ENCODE results near the gene EVI2A.
"Not testable (repeated sequence)": the region's sequence is repeated elsewhere in the genome, so short reads cannot be mapped to it uniquely, and the experiment has no call there.

Gene EVI2A

DNA sequence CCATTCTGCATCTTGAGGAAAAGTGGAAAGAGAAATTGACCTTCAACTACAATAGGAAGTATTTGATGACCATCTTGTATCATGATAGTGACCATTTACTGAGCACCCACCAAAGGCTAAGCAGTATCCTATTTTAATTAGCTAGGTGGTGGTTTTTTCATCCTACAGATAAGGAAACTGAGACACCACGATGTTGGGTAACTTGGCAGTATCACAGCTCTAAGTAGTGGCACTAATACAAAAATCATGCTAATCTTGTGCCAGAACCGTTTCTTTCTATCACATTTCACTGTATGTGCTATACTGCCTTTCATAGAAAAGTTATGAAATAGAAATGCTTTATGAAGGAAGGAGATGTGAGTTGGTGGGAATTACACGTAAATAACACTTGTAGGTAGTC is 9.9 kb downstream of the EVI2A start:
- DNase-seq: no peak

- DNase-seq: no peak
These were observed 10.5 kb downstream of the EVI2A start for GRCh38 chr17:31310886-31311285.

DNA sequence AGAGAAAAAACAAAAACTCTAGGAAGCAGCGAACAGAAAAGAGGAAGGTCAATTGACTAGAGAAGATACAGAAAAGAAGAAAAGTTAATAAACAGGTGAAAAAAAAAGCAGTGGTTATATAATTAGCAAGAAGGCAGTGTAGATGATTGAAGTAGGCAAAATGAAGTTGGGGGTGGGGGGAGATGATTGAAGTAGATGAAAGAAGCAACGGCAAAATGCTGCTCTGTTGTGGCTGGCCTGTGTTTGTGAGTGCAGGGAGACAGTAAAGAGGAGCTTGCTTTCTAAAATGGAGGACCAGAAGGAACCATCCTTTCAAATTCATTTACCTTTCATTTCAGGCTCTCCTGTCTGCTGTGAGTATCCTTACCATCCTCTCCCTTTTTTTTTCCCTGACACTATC is 11.2 kb downstream of the EVI2A start:
- no peak for DNase-seq

- no peak for DNase-seq
These were observed 11.9 kb downstream of the EVI2A start for GRCh38 chr17:31309556-31309955.

- no peak for DNase-seq
These were observed 12.8 kb downstream of the EVI2A start for GRCh38 chr17:31308372-31309334.

GRCh38 chr17:31307640-31308039 is 13.8 kb downstream of the EVI2A start:
- DNase-seq: no peak

DNA sequence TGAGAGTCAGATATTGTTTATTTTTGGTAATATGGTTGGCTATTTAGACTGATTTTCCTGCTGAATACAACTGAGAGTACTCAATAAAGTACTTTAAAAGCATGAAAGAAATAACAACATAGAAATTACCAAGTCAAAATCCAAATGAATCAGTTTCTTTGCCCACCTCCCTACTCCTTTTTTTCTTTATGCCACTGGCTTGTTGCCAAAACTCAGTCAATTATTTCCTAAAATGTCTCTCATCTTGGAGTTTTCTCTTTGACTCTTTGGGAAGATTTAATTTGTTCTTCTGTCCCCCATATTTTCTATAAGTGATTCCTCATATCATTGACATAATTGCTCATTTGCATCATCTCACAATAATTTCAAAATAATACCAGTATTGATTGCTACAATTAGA is 21.8 kb downstream of the EVI2A start:
- DNase-seq: peak; percentile 64

- DNase-seq: no peak
These were observed 24.3 kb downstream of the EVI2A start, which contains the start of gene OMG for GRCh38 chr17:31297090-31297489. TSS of gene OMG (minus strand) at chr17:31297239. CDS start at chr17:31296331, 908 bp downstream.

GRCh38 chr17:31296142-31296541 is 25.3 kb downstream of the EVI2A start:
- no peak for DNase-seq

DNA sequence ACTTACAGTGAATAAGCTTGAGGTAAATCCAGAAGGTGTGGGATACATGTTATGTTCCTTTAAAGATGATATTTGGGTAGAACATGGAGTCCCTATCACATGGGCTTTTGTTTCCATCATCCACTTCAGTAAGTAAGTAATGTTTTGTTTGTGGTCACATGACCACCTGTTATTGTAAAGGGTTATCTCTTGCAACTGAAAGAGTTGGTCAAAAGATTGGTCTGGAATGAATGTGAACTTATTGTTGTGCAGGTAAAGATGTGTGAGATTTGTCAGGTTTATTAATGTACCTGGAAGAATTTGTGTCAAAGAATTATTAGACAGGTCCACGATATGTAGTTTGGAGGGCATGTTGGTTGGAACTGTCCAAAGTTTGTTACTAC is 25.9 kb downstream of the EVI2A start:
- DNase-seq: no peak

DNA sequence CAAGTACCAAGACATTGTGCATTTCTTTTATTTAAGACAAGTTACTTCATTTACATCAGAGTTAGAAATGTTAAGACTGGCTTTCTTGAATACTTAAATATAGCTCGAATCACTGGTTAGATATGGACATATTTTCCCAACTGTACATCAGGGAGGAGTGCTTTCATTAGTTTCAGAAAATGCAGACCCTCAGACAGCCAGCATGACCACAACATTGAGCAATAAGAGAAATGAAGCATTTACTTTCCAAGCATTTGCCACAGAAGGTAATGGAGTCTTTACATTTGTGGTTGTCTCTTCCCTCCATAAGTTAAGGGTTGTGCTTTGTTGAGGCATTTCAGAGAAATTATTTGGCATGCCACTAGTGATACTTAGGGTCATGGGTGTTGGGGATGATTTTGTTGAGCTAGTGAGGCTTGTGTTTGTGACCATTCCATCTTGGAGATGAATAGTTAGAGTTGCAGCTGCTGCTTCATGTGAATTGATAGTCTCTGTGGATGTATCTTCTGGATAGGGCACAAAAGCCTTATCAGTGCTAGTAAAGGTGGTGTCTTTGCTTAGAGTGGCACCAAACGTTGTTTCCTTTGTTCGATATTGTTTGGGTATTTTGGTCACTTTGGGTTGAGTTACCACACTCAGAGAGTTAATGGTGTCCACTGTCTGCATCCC is 26.5 kb downstream of the EVI2A start:
- DNase-seq: no peak

DNA sequence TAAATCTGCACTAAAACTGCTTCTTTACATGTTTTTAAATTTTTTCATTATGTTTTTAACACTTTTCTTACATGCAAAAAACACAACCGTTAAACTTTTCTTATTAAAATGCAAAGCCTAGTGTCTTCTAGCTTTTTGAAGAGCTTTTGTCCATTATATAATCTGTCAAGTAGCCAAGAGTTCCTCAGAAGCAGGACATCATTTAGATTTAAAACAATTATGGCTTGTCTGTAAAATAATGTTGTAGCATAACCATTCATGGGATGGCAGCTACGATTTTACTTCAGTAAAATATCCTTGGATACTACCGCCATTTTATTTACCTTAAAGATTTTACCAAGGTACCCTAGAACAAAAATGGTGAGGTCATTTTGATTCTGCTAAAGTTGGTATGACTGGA is 27.2 kb downstream of the EVI2A start:
- no peak for DNase-seq

GRCh38 chr17:31293581-31293980 is 27.8 kb downstream of the EVI2A start:
- no peak for DNase-seq

GRCh38 chr17:31291820-31292219 is 29.6 kb downstream of the EVI2A start:
- DNase-seq: no peak

- no peak for DNase-seq
These were observed 31.6 kb downstream of the EVI2A start for GRCh38 chr17:31289790-31290189.

- not testable (repeated sequence) for DNase-seq
These were observed 33.5 kb downstream of the EVI2A start for GRCh38 chr17:31287932-31288331.

DNA sequence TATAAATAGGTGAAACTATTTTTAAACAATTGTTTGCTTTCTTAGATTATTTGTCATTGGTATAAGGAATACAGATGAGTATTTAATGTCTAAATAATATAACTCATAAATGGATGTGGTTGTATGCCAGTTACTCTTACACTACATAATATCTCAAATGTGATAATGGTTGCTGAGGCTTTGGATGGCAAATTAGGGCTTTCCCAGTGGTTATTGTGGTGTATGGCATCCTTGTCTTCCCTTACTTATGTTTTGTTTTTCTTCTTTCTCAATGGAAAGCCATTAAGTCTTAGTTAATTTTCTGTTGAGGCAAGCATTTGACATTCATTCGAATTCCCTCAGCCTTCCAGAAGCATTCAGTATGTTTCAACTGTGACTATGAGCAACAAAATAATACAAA is 34.8 kb downstream of the EVI2A start:
- no peak for DNase-seq

DNA sequence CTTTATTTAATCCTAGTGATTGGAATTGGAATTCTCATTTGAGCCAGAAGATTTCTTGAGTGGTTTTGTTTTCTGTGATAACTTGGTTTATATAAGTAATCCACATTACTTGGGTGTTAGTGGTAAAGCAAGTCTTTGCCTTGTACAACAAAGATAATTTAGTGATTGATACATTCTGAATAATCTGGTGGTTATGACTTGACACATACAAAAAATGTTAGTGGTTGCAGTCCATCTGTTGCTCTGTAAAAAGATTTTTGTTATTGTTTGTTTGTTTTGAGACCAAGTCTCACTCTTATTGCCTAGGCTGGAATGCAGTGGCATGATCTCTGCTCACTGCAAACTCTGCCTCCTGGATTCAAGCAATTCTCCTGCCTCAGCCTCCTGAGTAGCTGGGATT is 37.6 kb downstream of the EVI2A start:
- no peak for DNase-seq

DNA sequence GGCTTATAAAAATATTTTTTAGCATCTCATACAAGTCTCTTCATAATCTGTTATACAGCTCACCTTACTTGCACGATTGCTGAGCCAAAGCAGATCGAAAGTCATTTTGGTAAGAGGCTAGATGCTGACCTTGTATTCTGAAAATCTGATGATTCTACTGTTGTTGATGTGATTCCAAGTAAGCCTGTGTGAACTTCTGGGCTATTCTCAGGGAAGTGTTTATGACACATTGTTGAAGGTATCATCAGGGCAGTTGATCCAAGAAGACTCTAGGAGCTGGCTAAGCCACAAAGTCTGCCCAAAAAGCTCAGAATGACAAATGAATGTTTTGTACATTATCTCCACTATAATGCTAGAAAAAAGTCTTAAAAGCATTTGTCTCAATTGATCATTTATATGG is 40.4 kb downstream of the EVI2A start:
- DNase-seq: no peak

DNA sequence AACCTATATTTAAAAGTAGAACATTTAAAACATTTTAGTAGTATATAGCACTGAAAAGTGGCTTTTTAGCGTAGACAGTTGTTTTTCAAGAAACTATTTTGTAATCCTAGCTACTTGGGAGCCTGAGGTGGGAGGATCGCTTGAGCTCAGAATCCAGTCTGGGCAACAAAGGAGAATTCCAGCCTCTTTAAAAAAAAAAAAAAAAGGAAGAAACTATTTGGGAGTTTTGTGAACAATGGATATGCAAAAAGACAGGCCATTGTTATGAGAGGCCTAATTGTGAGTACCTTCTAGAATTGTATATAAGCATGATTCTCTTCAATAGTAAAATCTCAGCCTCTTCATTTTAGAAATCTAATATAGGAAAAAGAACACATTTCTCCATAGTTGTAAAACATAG is 42.0 kb downstream of the EVI2A start:
- no peak for DNase-seq

DNA sequence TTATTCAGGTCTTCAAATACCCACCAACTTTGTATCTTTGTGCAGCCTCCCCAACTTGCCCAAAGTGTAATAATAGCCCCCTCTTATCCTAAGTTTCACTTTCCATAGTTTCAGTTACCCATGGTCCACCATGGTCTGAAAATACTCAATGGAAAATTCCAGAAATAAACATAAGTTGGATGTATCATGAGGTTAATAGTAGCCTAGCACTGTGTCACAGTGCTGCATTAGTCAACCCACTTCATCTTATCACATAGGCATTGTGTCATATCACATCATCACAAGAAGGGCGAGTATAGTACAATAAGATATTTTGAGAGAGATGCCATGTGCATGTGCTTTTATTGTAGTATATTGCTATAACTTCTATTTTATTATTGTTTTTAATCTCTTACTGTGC is 46.3 kb downstream of the EVI2A start:
- no peak for DNase-seq

DNA sequence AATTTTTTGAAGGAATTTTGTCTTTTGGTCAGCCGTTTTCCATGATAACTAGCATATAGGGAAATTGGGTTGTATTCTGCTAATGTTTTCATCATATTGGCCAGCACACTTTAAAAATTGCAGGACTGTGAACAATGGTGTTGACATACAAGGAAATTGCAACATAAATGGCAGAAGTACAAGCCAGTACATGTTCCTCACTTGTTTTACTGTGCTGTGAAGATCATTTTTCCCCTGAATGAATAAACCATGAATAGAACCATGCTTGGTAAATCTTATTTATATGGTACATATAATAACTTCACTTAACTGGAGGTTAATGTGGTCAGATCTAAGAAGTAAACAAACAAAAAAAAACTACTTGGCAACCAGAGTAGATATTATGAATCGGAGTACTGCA is 47.2 kb downstream of the EVI2A start:
- DNase-seq: peak; percentile 86

DNA sequence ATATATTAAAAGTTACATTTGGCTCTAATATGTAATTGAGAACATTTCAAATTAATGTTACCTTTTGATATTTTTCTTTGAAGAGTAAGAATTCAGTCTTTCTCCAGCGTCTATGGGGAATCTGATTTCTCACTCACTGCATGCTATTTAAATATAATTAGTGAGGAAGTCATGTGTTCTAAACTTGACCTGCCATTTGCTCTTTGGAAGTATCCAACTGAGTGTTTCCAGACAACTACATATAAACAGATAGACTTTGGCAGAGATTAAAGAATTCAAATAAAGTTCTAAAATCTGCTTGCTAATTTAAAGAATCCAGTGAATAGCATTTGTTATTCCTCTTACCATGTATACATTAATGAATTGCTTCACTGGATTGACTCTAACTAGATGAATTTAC is 47.9 kb downstream of the EVI2A start:
- no peak for DNase-seq

- no peak for DNase-seq
These were observed 48.6 kb downstream of the EVI2A start for GRCh38 chr17:31272803-31273202.

Data from NCI-H1105 treated with DMSO at 0.1 percent for 48 hours (cell line).